22Rv1 (cell line): ENCODE measurements around the gene ZFYVE26.

Experiments used
- CTCF ChIP-seq: fragments of 450-650 bp; IDR thresholded peaks from 2 replicates; pipeline ENCODE4 v1.5.1; 2017; ENCODE audit warnings: mild to moderate bottlenecking
- ZFX ChIP-seq: fragments of 450-650 bp; IDR thresholded peaks from 2 replicates; pipeline ENCODE4 v1.6.1; 2017; ENCODE audit warnings: antibody characterized with exemption, borderline replicate concordance

- TF ChIP-seq ZFX (no peak), CTCF (no peak)
These were observed 51.9 kb downstream of the ZFYVE26 start for GRCh38 chr14:67764496-67764895.
